Type B pancreatic cell (in vitro differentiated cells): Measurements from ENCODE around the gene LMNB1. TPM values are rescaled to one million over a fixed set of nuclear protein-coding genes. Genes with fewer than 3 reads are reported as not detected.
A peak's percentile ranks its signal among the peaks of the same experiment; 100 is the strongest.
"Not testable (repeated sequence)": the region's sequence is repeated elsewhere in the genome, so short reads cannot be mapped to it uniquely, and the experiment has no call there.

Experiments
- DNase-seq: peaks from one replicate; pipeline ENCODE4 v3.0.0; 2021; ENCODE audit warnings: mixed read lengths; ENCODE audit not compliant: unreplicated experiment; ENCODE audit errors: extremely low spot score
- H3K27ac Mint-ChIP-seq: 2 replicates; pipeline ENCODE4 v1.8.0; 2021; ENCODE audit warnings: mild to moderate bottlenecking, mixed read lengths
- H3K27me3 Mint-ChIP-seq: 2 replicates; pipeline ENCODE4 v1.8.0; 2021; ENCODE audit warnings: mixed read lengths
- H3K36me3 Mint-ChIP-seq: 2 replicates; pipeline ENCODE4 v1.8.0; 2021; ENCODE audit warnings: mixed read lengths
- H3K4me1 Mint-ChIP-seq: one replicate; pipeline ENCODE4 v1.8.0; 2021; ENCODE audit warnings: mixed read lengths; ENCODE audit not compliant: unreplicated experiment
- H3K4me3 Mint-ChIP-seq: 2 replicates; pipeline ENCODE4 v1.8.0; 2021; ENCODE audit warnings: mild to moderate bottlenecking, mixed read lengths
- H3K9me3 Mint-ChIP-seq: 2 replicates; pipeline ENCODE4 v1.8.0; 2021; ENCODE audit warnings: mixed read lengths
- long read RNA-seq: library from polyadenylated mRNA; unstranded; transcript quantifications from one replicate; pipeline ENCODE4 v2.0.0, GENCODE V29; 2020
- total RNA-seq: library from RNA; stranded (reverse); gene quantifications from 2 replicates; pipeline ENCODE4 v1.2.1, GENCODE V29; 2021; ENCODE audit warnings: low replicate concordance
- TF ChIP-seq, protein P1 (sequence below): fragments of 200-600 bp; sonication (generic); conservative IDR thresholded peaks from 2 replicates; pipeline ENCODE4 v1.5.0; 2021; ENCODE audit warnings: antibody characterized with exemption, mild to moderate bottlenecking

LMNB1 gene, protein sequence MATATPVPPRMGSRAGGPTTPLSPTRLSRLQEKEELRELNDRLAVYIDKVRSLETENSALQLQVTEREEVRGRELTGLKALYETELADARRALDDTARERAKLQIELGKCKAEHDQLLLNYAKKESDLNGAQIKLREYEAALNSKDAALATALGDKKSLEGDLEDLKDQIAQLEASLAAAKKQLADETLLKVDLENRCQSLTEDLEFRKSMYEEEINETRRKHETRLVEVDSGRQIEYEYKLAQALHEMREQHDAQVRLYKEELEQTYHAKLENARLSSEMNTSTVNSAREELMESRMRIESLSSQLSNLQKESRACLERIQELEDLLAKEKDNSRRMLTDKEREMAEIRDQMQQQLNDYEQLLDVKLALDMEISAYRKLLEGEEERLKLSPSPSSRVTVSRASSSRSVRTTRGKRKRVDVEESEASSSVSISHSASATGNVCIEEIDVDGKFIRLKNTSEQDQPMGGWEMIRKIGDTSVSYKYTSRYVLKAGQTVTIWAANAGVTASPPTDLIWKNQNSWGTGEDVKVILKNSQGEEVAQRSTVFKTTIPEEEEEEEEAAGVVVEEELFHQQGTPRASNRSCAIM
- 46.8 and 149 TPM in 2 replicates for total RNA-seq
- long read RNA-seq, partial matches to known transcripts = 0 of 2 reads
- long read RNA-seq, other reads (novel, unspliced or antisense) = 0 of 2 reads

DNA sequence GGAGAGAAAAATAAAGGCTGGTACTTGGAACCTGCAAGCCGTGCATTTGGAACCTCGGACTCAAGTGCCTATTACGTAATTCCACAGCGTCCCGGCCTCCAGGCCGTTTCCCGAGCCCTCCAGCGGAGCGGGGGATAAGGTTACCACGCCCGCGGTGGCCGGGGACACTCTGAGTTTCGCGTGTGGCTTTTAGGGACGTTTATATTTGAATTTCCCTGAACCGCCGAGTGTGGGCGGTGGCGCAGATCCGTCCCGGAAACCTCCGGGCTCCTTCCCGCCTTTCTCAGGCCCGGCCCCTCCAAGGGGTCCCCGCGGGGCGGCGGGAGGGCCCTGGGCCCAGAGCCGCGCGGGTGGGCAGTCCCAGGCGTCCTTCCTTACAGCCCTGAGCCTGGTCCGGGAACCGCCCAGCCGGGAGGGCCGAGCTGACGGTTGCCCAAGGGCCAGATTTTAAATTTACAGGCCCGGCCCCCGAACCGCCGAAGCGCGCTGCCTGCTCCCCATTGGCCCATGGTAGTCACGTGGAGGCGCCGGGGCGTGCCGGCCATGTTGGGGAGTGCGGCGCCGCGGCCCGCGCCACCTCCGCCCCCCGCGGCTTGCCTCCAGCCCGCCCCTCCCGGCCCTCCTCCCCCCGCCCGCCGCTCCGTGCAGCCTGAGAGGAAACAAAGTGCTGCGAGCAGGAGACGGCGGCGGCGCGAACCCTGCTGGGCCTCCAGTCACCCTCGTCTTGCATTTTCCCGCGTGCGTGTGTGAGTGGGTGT, at the start of gene LMNB1:
LMNB1 (plus strand) TSS at position 638 of the 758 bp plus-strand sequence. CDS start 373 bp downstream, outside the sequence.
- peaks cover 18% of the 10 kb centered on the region for H3K4me1 Mint-ChIP-seq

GRCh38 chr5:126732716-126733115, 44.2 kb upstream of the LMNB1 start:
- Mint-ChIP-seq H3K27ac (no peak overlapping the region), H3K27me3 (no peaks in the 10 kb centered on the region), H3K4me3 (no peak overlapping the region), H3K4me1 (no peaks in the 10 kb centered on the region), H3K36me3 (no peaks in the 10 kb centered on the region), H3K9me3 (no peaks in the 10 kb centered on the region)
- no peak for DNase-seq
- TF ChIP-seq, protein P1, sequence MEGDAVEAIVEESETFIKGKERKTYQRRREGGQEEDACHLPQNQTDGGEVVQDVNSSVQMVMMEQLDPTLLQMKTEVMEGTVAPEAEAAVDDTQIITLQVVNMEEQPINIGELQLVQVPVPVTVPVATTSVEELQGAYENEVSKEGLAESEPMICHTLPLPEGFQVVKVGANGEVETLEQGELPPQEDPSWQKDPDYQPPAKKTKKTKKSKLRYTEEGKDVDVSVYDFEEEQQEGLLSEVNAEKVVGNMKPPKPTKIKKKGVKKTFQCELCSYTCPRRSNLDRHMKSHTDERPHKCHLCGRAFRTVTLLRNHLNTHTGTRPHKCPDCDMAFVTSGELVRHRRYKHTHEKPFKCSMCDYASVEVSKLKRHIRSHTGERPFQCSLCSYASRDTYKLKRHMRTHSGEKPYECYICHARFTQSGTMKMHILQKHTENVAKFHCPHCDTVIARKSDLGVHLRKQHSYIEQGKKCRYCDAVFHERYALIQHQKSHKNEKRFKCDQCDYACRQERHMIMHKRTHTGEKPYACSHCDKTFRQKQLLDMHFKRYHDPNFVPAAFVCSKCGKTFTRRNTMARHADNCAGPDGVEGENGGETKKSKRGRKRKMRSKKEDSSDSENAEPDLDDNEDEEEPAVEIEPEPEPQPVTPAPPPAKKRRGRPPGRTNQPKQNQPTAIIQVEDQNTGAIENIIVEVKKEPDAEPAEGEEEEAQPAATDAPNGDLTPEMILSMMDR = no peak

More for the DNA sequence above, at the start of gene LMNB1:
- peak; percentile 97 for DNase-seq
- peak within 1 kb of the TSS; percentile 94 for H3K27ac Mint-ChIP-seq
- TF ChIP-seq, protein P1 = peak; percentile 21
- H3K36me3 Mint-ChIP-seq = peaks cover 4% of the 10 kb centered on the region
- H3K9me3 Mint-ChIP-seq = no peaks in the 10 kb centered on the region
- H3K27me3 Mint-ChIP-seq = no peaks in the 10 kb centered on the region
- H3K4me3 Mint-ChIP-seq = peak within 1 kb of the TSS; percentile 92

DNA sequence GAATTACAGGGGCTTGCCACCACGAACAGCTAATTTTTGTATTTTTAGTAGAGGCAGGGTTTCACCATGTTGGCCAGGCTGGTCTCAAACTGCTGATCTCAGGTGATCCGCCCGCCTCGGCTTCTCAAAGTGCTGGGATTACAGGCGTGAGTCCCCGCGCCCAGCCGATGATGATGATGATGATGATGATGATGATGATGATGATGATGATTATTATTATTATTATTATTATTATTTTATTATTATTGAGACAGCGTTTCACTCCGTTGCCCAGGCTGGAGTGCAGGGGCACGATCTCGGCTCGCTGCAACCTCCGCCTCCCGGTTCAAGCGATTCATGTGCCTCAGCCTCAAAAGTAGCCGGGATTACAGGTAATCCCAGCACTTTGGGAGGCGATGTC, 42.4 kb upstream of the LMNB1 start:
- DNase-seq, H3K36me3 Mint-ChIP-seq, H3K4me3 Mint-ChIP-seq, H3K27ac Mint-ChIP-seq, H3K27me3 Mint-ChIP-seq, H3K4me1 Mint-ChIP-seq, H3K9me3 Mint-ChIP-seq: not testable (repeated sequence)

DNA sequence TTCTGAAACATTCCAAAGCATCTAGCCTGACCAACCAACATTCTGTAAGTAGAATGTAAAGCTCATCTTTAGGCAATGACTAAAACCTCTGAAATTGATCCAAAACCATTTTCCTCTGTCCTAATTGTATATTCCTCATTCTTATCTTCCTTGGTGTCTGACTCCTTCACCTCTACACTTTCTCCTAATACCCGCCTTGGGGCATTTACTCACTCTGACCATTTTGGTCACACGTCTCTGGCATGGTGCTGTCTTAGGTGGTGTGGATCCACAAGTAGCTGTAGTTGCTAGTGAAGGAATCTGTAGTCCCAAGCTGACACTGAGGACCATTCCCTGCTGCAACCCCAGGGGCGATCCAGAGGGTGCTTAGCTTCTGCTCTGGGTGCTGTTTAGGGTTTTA, 40.8 kb upstream of the LMNB1 start:
- H3K4me1 Mint-ChIP-seq = no peaks in the 10 kb centered on the region
- H3K27ac Mint-ChIP-seq = no peak overlapping the region
- no peaks in the 10 kb centered on the region for H3K27me3 Mint-ChIP-seq
- H3K36me3 Mint-ChIP-seq = no peaks in the 10 kb centered on the region
- H3K9me3 Mint-ChIP-seq = no peaks in the 10 kb centered on the region
- H3K4me3 Mint-ChIP-seq = no peak overlapping the region
- TF ChIP-seq, protein P1 = no peak
- DNase-seq = no peak

DNA sequence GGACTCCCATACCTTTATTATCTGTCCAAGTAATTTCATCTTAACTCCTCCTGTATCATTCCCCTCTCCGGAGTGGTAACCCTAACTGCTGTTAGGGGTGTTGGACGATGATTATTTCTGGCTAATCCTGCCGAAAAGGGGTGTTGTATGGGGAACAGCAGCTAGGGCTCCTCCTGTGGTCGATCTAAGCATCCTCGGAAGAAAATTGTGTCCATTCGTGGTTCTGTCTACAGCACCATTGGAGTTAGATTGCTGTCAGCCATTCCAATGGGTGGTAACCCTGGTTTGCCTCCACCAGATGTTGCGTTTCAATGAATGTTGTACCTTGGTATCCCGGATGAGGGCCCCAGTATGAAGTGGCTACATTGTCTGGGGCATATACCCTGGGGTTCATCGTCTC, 35.6 kb upstream of the LMNB1 start:
- peaks cover 3% of the 10 kb centered on the region for H3K4me1 Mint-ChIP-seq
- H3K27me3 Mint-ChIP-seq = no peaks in the 10 kb centered on the region
- TF ChIP-seq, protein P1 = no peak
- H3K36me3 Mint-ChIP-seq = no peaks in the 10 kb centered on the region
- H3K4me3 Mint-ChIP-seq = no peak overlapping the region
- no peak overlapping the region for H3K27ac Mint-ChIP-seq
- DNase-seq = no peak
- H3K9me3 Mint-ChIP-seq = no peaks in the 10 kb centered on the region
